WTC11 (cell line): ENCODE measurements around the gene SLC25A45. TPM values are rescaled to one million over a fixed set of nuclear protein-coding genes. Genes with fewer than 3 reads are reported as not detected.

ENCODE experiments used
- ATAC-seq: fragments of 200-7000 bp; cut with Tn5 transposase; 2 replicates; pipeline ENCODE4 v1.10.0; 2021; ENCODE audit warnings: mild to moderate bottlenecking, moderate library complexity
- CTCF ChIA-PET: fragments of 300-600 bp; sonication (Branson Sonifier 250); formaldehyde crosslinking; loops from one replicate; lab custom pipeline; 2021; ENCODE audit warnings: antibody characterized with exemption; lab: Charles Lee
- POLR2A ChIA-PET: fragments of 350-600 bp; sonication (Branson Sonifier 250); formaldehyde crosslinking; loops from one replicate; lab custom pipeline; 2021; ENCODE audit warnings: antibody characterized with exemption; lab: Charles Lee
- DNase-seq: peaks from one replicate; pipeline ENCODE4 v3.0.0; 2021; ENCODE audit warnings: low spot score
- H3K27ac Mint-ChIP-seq: 2 replicates; pipeline ENCODE4 v1.8.0; 2021; ENCODE audit warnings: mixed read lengths
- H3K27me3 Mint-ChIP-seq: 2 replicates; pipeline ENCODE4 v1.8.0; 2021; ENCODE audit warnings: low read depth, mild to moderate bottlenecking, moderate library complexity, mixed read lengths
- H3K36me3 Mint-ChIP-seq: 2 replicates; pipeline ENCODE4 v1.8.0; 2021; ENCODE audit warnings: mixed read lengths
- H3K4me1 Mint-ChIP-seq: 2 replicates; pipeline ENCODE4 v1.8.0; 2022; ENCODE audit warnings: mixed read lengths
- H3K4me3 Mint-ChIP-seq: 2 replicates; pipeline ENCODE4 v1.8.0; 2021; ENCODE audit warnings: mild to moderate bottlenecking, moderate library complexity, mixed read lengths
- H3K9me3 Mint-ChIP-seq: 2 replicates; pipeline ENCODE4 v1.8.0; 2021; ENCODE audit warnings: mixed read lengths
- ATF1 ChIP-seq: sonication (generic); formaldehyde crosslinking; IDR thresholded peaks from 2 replicates; pipeline ENCODE4 v1.8.1; 2023; ENCODE audit warnings: mild to moderate bottlenecking, moderate library complexity, missing genetic modification reagents
- CDX4 ChIP-seq: fragments of 250-450 bp; sonication (Bioruptor Pico); IDR thresholded peaks from 2 replicates; pipeline ENCODE4 v1.9.0; 2021; ENCODE audit warnings: moderate library complexity, mild to moderate bottlenecking, inconsistent platforms, borderline replicate concordance
- CREB1 ChIP-seq: sonication (generic); formaldehyde crosslinking; IDR thresholded peaks from 2 replicates; pipeline ENCODE4 v1.8.0; 2023; ENCODE audit warnings: mild to moderate bottlenecking, missing genetic modification reagents
- E2F1 ChIP-seq: sonication (generic); formaldehyde crosslinking; IDR thresholded peaks from 2 replicates; pipeline ENCODE4 v1.8.0; 2022; ENCODE audit warnings: mild to moderate bottlenecking, missing genetic modification reagents
- E2F4 ChIP-seq: sonication (generic); formaldehyde crosslinking; IDR thresholded peaks from 2 replicates; pipeline ENCODE4 v1.8.1; 2022; ENCODE audit warnings: low read depth, mild to moderate bottlenecking, moderate library complexity, missing genetic modification reagents, borderline replicate concordance
- EMX1 ChIP-seq: fragments of 250-450 bp; sonication (Bioruptor Pico); IDR thresholded peaks from 2 replicates; pipeline ENCODE4 v1.8.0; 2021; ENCODE audit warnings: mild to moderate bottlenecking
- GABPB1 ChIP-seq: sonication (generic); formaldehyde crosslinking; IDR thresholded peaks from 2 replicates; pipeline ENCODE4 v1.8.1; 2023; ENCODE audit warnings: mild to moderate bottlenecking, missing genetic modification reagents
- IRF2 ChIP-seq: sonication (generic); formaldehyde crosslinking; IDR thresholded peaks from 2 replicates; pipeline ENCODE4 v1.8.0; 2022; ENCODE audit warnings: low read depth, missing genetic modification reagents, borderline replicate concordance
- MYBL2 ChIP-seq: sonication (generic); formaldehyde crosslinking; IDR thresholded peaks from 2 replicates; pipeline ENCODE4 v1.8.1; 2023; ENCODE audit warnings: mild to moderate bottlenecking, moderate library complexity, missing genetic modification reagents
- NFE2L1 ChIP-seq: sonication (generic); formaldehyde crosslinking; IDR thresholded peaks from 2 replicates; pipeline ENCODE4 v1.8.1; 2023; ENCODE audit warnings: missing genetic modification reagents
- NR1H2 ChIP-seq: sonication (generic); formaldehyde crosslinking; IDR thresholded peaks from 2 replicates; pipeline ENCODE4 v1.9.0; 2021; ENCODE audit warnings: mild to moderate bottlenecking, moderate library complexity, missing genetic modification reagents
- SMAD3 ChIP-seq: sonication (generic); formaldehyde crosslinking; IDR thresholded peaks from 2 replicates; pipeline ENCODE4 v1.8.0; 2022; ENCODE audit warnings: missing genetic modification reagents, mild to moderate bottlenecking, borderline replicate concordance
- SOX15 ChIP-seq: fragments of 250-450 bp; sonication (Bioruptor Pico); IDR thresholded peaks from 2 replicates; pipeline ENCODE4 v1.9.0; 2021; ENCODE audit warnings: mild to moderate bottlenecking
- TEAD1 ChIP-seq: sonication (generic); formaldehyde crosslinking; IDR thresholded peaks from 2 replicates; pipeline ENCODE4 v1.8.0; 2022; ENCODE audit warnings: mild to moderate bottlenecking, missing genetic modification reagents
- ZBTB21 ChIP-seq: sonication (generic); formaldehyde crosslinking; IDR thresholded peaks from 2 replicates; pipeline ENCODE4 v1.8.1; 2023; ENCODE audit warnings: mild to moderate bottlenecking, missing genetic modification reagents, borderline replicate concordance
- ZNF121 ChIP-seq: sonication (generic); formaldehyde crosslinking; IDR thresholded peaks from 2 replicates; pipeline ENCODE4 v1.8.0; 2023; ENCODE audit warnings: missing genetic modification reagents
- ZNF219 ChIP-seq: sonication (generic); formaldehyde crosslinking; IDR thresholded peaks from 2 replicates; pipeline ENCODE4 v1.8.0; 2023; ENCODE audit warnings: missing genetic modification reagents, mild to moderate bottlenecking, borderline replicate concordance
- ZNF263 ChIP-seq: sonication (generic); formaldehyde crosslinking; IDR thresholded peaks from 2 replicates; pipeline ENCODE4 v1.8.1; 2022; ENCODE audit warnings: low read depth, mild to moderate bottlenecking, moderate library complexity, missing genetic modification reagents
- ZNF416 ChIP-seq: fragments of 250-450 bp; sonication (Bioruptor Pico); IDR thresholded peaks from 2 replicates; pipeline ENCODE4 v1.9.0; 2021; ENCODE audit warnings: mild to moderate bottlenecking, inconsistent platforms
- ZNF423 ChIP-seq: fragments of 250-450 bp; sonication (Bioruptor Pico); IDR thresholded peaks from 2 replicates; pipeline ENCODE4 v2.1.2; 2022; ENCODE audit warnings: mild to moderate bottlenecking, moderate library complexity
- total RNA-seq: library from RNA; stranded (reverse); gene quantifications from 3 replicates; pipeline ENCODE4 v1.2.3, GENCODE V29; 2021
- TF ChIP-seq, protein P1 (sequence below): sonication (generic); formaldehyde crosslinking; IDR thresholded peaks from 2 replicates; pipeline ENCODE4 v1.8.1; 2022; ENCODE audit warnings: mild to moderate bottlenecking, moderate library complexity, missing genetic modification reagents
- TF ChIP-seq, protein P2 (sequence below): sonication (generic); formaldehyde crosslinking; IDR thresholded peaks from 2 replicates; pipeline ENCODE4 v1.8.0; 2022; ENCODE audit warnings: mild to moderate bottlenecking, missing genetic modification reagents
- TF ChIP-seq, protein P3 (sequence below): sonication (generic); formaldehyde crosslinking; IDR thresholded peaks from 2 replicates; pipeline ENCODE4 v1.8.1; 2022; ENCODE audit warnings: mild to moderate bottlenecking, missing genetic modification reagents, moderate library complexity, borderline replicate concordance
- TF ChIP-seq, protein P4 (sequence below): sonication (generic); formaldehyde crosslinking; IDR thresholded peaks from 2 replicates; pipeline ENCODE4 v1.8.1; 2023; ENCODE audit warnings: mild to moderate bottlenecking, missing genetic modification reagents, borderline replicate concordance

SLC25A45 gene
- total RNA-seq, 1 experiment from 2014 or later, result 1.7 TPM

DNA sequence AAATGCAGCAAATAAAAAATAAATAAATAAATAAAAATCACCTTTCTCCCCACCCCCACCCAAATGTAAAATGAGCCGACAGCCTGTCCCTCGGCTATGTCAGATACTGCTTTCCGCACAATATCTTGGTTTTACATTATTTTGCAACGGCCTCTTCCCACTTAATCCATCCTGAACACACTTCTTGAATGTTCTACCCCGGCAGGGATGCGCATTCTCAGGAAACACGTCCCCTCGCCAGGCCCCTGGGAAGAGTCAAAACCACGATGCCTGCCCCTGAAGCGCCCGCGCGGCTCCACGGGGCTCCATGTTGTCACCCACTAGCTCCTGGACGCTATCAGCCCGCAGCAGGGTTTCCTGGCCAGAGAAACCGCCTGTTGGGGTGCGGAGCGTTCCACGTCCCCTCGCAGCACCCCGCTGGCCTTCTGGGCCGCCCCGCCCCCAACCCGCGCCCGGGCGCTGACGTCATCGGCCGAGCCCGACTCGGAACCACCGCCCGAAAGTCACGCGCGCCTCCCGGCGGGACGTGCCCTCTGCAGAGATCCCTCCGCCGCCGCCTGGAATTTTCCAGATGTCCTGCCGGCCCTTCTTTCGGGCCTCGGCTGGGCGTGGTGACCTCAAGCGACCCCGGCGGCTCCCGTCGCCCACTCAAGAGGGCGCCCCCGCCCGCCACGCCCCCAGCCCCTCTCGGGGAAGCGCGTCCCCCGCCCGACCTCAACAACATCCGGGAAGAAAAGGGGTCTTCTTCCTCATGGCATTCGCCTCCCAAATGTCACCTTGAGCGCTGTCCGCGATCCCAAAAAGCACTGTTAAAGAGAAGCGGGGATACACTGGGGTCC is 39.6 kb upstream of the SLC25A45 start:
- peak; percentile 2 for ATAC-seq
- peak overlapping the region; percentile 95 for H3K27ac Mint-ChIP-seq
- H3K36me3 Mint-ChIP-seq, result no peaks in the 10 kb centered on the region
- H3K9me3 Mint-ChIP-seq, result no peaks in the 10 kb centered on the region
- H3K4me3 Mint-ChIP-seq, result peak overlapping the region; percentile 69
- ChIA-PET POLR2A (interaction anchor here (0.6 to 10.9 kb wide), 13 partner anchors 14 to 86 kb away, joined by 3 to 175 read pairs (median 8); partner anchors contain the start of genes FRMD8 and MALAT1), CTCF (interaction anchor here (0.5 to 12.8 kb wide), 7 partner anchors 47 to 119 kb away, joined by 3 to 224 read pairs (median 4); no protein-coding TSS in a partner anchor)
- H3K4me1 Mint-ChIP-seq, result peaks cover 92% of the 10 kb centered on the region
- peak; percentile 96 for DNase-seq
- 0 out of 2 replicates have a peak, but pooled peaks cover 2% of the 10 kb centered on the region for H3K27me3 Mint-ChIP-seq
- TF ChIP-seq NR1H2, result no peak
- TF ChIP-seq, protein P1, sequence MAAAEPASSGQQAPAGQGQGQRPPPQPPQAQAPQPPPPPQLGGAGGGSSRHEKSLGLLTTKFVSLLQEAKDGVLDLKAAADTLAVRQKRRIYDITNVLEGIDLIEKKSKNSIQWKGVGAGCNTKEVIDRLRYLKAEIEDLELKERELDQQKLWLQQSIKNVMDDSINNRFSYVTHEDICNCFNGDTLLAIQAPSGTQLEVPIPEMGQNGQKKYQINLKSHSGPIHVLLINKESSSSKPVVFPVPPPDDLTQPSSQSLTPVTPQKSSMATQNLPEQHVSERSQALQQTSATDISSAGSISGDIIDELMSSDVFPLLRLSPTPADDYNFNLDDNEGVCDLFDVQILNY (CRISPR knock-in tag), result peak; percentile 76
- TF ChIP-seq ZNF416 (CRISPR knock-in tag), result no peak
- TF ChIP-seq ZNF263 (CRISPR knock-in tag), result no peak
- TF ChIP-seq ZNF121 (CRISPR knock-in tag), result no peak
- TF ChIP-seq E2F1 (CRISPR knock-in tag), result 0 out of 2 replicates have a peak, but pooled peaks have one; percentile 21
- TF ChIP-seq IRF2 (CRISPR knock-in tag), result no peak
- 0 out of 2 replicates have a peak, but pooled peaks have one; percentile 24 for TF ChIP-seq MYBL2 (CRISPR knock-in tag)
- no peak for TF ChIP-seq SOX15 (CRISPR knock-in tag)
- peak; percentile 75 for TF ChIP-seq ZNF423 (CRISPR knock-in tag)
- 0 out of 2 replicates have a peak, but pooled peaks have one; percentile 69 for TF ChIP-seq TEAD1 (CRISPR knock-in tag)
- TF ChIP-seq CDX4 (CRISPR knock-in tag), result no peak
- TF ChIP-seq E2F4 (CRISPR knock-in tag), result no peak
- no peak for TF ChIP-seq CREB1 (CRISPR knock-in tag)
- TF ChIP-seq NFE2L1, result no peak
- no peak for TF ChIP-seq ZBTB21 (CRISPR knock-in tag)
- TF ChIP-seq EMX1 (CRISPR knock-in tag), result no peak
- TF ChIP-seq, protein P2, sequence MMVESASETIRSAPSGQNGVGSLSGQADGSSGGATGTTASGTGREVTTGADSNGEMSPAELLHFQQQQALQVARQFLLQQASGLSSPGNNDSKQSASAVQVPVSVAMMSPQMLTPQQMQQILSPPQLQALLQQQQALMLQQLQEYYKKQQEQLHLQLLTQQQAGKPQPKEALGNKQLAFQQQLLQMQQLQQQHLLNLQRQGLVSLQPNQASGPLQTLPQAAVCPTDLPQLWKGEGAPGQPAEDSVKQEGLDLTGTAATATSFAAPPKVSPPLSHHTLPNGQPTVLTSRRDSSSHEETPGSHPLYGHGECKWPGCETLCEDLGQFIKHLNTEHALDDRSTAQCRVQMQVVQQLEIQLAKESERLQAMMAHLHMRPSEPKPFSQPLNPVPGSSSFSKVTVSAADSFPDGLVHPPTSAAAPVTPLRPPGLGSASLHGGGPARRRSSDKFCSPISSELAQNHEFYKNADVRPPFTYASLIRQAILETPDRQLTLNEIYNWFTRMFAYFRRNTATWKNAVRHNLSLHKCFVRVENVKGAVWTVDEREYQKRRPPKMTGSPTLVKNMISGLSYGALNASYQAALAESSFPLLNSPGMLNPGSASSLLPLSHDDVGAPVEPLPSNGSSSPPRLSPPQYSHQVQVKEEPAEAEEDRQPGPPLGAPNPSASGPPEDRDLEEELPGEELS (CRISPR knock-in tag), result peak; percentile 81; the same call in 1 of the 2 replicates
- no peak for TF ChIP-seq ATF1
- TF ChIP-seq ZNF219, result 0 out of 2 replicates have a peak, but pooled peaks have one; percentile 27
- peak; percentile 69; the same call in 1 of the 2 replicates for TF ChIP-seq GABPB1 (CRISPR knock-in tag)
- TF ChIP-seq, protein P3, sequence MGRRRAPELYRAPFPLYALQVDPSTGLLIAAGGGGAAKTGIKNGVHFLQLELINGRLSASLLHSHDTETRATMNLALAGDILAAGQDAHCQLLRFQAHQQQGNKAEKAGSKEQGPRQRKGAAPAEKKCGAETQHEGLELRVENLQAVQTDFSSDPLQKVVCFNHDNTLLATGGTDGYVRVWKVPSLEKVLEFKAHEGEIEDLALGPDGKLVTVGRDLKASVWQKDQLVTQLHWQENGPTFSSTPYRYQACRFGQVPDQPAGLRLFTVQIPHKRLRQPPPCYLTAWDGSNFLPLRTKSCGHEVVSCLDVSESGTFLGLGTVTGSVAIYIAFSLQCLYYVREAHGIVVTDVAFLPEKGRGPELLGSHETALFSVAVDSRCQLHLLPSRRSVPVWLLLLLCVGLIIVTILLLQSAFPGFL, result no peak; the same call in 1 of the 2 replicates
- TF ChIP-seq, protein P4, sequence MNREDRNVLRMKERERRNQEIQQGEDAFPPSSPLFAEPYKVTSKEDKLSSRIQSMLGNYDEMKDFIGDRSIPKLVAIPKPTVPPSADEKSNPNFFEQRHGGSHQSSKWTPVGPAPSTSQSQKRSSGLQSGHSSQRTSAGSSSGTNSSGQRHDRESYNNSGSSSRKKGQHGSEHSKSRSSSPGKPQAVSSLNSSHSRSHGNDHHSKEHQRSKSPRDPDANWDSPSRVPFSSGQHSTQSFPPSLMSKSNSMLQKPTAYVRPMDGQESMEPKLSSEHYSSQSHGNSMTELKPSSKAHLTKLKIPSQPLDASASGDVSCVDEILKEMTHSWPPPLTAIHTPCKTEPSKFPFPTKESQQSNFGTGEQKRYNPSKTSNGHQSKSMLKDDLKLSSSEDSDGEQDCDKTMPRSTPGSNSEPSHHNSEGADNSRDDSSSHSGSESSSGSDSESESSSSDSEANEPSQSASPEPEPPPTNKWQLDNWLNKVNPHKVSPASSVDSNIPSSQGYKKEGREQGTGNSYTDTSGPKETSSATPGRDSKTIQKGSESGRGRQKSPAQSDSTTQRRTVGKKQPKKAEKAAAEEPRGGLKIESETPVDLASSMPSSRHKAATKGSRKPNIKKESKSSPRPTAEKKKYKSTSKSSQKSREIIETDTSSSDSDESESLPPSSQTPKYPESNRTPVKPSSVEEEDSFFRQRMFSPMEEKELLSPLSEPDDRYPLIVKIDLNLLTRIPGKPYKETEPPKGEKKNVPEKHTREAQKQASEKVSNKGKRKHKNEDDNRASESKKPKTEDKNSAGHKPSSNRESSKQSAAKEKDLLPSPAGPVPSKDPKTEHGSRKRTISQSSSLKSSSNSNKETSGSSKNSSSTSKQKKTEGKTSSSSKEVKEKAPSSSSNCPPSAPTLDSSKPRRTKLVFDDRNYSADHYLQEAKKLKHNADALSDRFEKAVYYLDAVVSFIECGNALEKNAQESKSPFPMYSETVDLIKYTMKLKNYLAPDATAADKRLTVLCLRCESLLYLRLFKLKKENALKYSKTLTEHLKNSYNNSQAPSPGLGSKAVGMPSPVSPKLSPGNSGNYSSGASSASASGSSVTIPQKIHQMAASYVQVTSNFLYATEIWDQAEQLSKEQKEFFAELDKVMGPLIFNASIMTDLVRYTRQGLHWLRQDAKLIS, result no peak
- TF ChIP-seq SMAD3 (CRISPR knock-in tag), result no peak
